GM06990 (cell line): ENCODE data around the gene SURF6.

Source experiments
- DNase-seq: peaks from one replicate; pipeline ENCODE4 v3.0.0-alpha.2; 2011; ENCODE audit not compliant: insufficient read length; ENCODE audit errors: extremely low read depth
- H3K27me3 ChIP-seq: replicated peaks from 2 replicates; pipeline ENCODE4 v1.6.0; 2011; ENCODE audit warnings: low read length; ENCODE audit not compliant: control insufficient read depth, insufficient read depth
- H3K36me3 ChIP-seq: 2 replicates; pipeline ENCODE4 v1.5.1; 2011; ENCODE audit warnings: low read length; ENCODE audit not compliant: control insufficient read depth, insufficient read depth
- H3K4me3 ChIP-seq: replicated peaks from 2 replicates; pipeline ENCODE4 v1.5.1; 2011; ENCODE audit warnings: low read depth, mild to moderate bottlenecking, control low read depth, low read length
- CTCF ChIP-seq: IDR thresholded peaks from 2 replicates; pipeline ENCODE4 v1.5.1; 2011; ENCODE audit warnings: low read length, control low read depth, mild to moderate bottlenecking, inconsistent platforms; ENCODE audit not compliant: insufficient read depth, poor library complexity, severe bottlenecking

SURF6 gene

GRCh38 chr9:133282464-133283238 is 53.3 kb downstream of the SURF6 start:
- Histone ChIP-seq H3K27me3 (no peaks in the 10 kb centered on the region), H3K4me3 (no peak overlapping the region), H3K36me3 (no peaks in the 10 kb centered on the region)
- DNase-seq: no peak
- no peak for TF ChIP-seq CTCF

- Histone ChIP-seq H3K4me3 (no peak overlapping the region), H3K27me3 (no peaks in the 10 kb centered on the region; the same call in 1 of the 2 replicates), H3K36me3 (no peaks in the 10 kb centered on the region)
- TF ChIP-seq CTCF: no peak
- DNase-seq: no peak
These were observed 55.6 kb downstream of the SURF6 start for GRCh38 chr9:133280392-133280791.
